ENCODE results near the gene ISOC1.

Gene ISOC1

DNA sequence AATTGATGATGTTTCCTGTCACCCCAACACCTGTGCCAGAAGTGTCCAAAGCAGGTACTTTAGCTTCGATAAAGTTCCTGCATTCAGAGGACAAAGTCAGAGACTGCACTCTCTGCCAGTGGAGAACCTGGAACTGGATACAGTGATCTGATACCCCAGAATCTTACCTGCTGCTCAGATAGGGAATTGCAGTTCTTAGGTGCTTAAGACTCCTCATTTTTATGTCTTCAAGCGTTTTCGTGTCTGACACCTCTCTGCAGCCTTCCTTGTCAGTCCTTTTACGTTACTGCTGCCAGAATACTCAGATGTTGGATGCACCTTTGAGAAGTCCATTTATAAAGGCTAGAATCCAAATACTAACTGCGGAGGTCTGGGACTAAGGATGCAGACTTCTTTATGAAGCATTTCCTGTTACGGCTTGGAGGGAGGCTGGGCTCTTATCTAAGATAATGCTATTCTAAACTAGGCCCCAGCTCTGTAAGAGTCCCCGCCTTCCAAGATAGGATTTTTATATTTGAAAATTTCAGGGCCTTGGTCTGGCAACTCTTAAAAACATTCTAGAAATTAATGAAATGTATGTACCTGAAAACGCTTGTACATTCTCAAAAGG, 1.9 kb downstream of the ISOC1 start:
- DNase-seq = no peak

DNA sequence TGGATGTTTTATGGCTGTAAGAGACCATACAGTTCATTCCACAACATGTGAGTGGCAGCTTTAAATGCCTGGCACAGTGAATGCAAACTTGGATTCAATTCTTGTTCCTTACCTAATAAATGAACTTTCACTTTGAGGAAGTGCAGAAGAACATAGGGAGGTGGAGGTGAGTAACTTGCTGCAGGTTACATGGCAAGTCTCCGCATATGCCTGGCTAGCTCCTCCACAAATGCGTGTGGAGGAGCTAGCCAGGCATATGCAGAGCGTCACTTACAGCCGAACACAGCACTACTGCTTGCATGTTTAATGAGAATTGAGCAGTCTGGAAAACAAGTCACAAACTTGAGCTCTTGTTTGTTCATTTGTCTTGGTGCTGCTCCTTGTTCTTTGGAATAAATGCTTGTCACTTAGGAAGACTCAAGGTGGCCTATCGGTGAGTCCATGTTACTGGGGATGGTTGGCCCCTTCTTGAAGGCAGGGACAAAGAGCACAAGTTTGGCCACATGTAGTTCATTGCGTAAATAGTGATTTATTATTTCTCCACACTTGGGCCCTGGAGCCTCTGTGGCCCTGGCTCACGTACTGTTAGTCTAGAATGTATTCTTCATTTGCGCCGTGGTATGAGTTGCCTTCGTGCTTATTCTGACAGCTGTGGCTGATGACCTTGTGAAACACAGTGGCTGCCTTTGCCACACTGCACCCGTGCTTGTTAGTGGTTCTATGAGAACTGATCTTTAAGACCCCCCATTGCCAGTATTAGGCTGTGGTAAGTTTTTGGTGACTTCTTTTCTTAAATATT, 3.1 kb downstream of the ISOC1 start:
- DNase-seq = no peak

DNA sequence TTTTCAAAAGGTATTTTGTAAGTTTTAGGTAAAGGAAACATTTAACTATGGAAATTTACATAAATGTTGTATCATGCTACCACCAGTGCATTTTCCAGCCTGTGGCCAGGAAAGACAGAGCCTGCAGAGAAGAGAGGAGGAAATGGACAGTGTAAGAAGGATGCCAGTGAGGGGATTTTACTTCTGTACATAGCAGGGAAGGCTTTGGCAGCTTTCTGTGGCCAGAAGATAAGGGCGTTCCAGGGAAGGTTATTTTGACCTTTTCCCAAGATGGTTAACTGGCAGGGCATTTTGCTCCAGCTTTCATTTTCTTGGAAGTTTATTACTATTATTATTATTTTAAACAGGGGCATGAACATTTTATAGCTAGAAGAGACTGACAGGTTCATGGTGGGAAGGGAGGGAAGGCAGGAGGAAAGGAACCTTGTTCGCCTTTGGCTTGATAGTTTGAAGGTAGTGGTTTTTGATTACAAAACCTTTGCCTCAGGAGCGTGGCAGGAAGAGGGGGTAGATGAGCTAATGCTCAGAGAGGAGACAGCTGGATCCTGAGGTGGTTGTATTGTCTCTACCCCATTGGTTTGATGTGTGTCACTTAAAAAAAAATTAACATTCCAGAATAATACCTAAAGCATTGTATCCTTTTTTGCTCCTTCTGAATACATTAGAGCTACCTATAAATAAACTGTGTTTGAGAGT, 4.1 kb downstream of the ISOC1 start:
- DNase-seq = no peak

DNA sequence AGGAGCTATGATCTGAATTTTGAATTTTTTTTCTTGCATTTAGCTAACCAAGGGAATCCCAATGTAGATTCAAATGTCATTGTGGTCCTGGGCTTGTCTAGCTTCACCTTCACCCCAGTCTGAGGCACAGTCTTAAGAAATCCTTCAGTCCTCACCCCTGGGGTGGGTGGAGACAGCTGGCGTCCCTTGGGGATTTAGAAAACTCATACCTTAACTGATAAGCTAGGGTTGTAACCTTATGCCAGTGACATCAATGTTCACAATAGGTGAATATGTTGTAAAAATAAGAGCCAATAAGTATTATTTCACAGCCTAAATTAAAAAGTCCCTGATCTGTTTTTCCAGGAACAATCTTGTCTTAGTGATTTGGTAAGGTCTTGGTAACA, 4.6 kb downstream of the ISOC1 start:
- DNase-seq = no peak

DNA sequence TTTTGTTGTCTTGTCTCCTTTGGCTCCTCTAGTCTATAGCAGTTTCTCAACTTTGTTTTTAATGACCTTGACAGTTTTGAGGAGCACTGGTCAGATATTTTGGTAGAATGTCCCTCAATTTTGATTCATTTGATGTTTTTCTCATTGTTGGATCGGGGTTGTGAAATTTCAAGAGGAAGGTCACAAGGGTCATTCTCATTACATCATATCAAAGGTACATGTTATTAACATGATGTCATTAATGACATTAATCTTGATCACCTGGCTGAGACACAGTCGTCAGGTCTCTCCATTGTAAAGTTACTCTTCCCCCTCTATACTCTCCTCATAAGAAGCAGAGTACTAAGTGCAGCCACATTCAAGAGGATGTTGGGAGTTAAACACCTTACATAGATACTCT, 7.2 kb downstream of the ISOC1 start:
- no peak for DNase-seq

DNA sequence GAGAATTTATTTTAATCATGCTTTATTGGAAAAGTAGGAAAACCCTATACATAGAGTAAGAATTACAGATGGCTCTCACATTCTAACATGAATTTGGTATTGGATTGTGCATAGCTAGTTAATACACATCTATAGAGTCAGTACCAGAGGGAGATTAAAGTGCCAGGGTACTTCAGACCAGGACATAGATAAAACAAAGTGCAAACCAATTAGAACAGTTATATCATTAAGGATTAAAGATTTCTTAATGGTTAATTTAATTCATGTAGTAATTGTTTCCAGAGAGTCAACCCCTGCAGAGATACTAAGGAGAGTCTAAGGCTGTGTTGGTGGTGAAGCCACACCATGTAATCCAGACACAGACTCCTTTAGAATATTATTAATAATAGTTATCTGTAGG, 8.8 kb downstream of the ISOC1 start:
- no peak for DNase-seq

DNA sequence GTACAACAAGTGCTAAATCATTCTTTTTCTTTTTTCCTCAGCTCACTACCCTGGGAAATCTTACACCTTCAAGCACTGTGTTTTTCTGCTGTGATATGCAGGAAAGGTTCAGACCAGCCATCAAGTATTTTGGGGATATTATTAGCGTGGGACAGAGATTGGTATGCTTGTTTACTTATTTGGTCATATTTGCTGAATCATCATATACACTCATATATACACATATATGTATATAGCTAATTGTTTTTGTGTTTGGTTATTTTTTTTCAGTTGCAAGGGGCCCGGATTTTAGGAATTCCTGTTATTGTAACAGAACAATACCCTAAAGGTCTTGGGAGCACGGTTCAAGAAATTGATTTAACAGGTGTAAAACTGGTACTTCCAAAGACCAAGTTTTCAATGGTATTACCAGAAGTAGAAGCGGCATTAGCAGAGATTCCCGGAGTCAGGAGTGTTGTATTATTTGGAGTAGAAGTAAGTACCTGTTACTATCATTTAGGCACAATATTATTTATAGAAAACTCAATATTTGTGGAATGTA, 10.4 kb downstream of the ISOC1 start:
- DNase-seq = no peak

DNA sequence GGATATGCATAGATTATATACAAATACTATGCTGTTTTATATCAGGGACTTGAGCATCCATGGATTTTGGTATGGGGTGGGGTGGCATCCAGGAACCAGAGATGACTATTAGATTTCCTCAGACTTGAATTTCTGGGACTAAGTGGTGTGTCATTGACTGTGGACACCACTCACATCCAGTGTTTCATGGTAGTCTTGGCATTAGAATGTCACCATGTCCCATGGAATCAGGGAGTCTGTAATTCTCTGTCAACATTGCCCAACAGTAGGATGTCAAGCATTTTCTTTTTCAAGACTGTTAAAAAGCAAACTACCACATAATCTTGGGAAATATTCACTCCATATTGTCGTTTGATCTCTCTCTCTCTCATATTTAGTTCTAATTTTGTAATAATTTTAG, 13.1 kb downstream of the ISOC1 start:
- no peak for DNase-seq

DNA sequence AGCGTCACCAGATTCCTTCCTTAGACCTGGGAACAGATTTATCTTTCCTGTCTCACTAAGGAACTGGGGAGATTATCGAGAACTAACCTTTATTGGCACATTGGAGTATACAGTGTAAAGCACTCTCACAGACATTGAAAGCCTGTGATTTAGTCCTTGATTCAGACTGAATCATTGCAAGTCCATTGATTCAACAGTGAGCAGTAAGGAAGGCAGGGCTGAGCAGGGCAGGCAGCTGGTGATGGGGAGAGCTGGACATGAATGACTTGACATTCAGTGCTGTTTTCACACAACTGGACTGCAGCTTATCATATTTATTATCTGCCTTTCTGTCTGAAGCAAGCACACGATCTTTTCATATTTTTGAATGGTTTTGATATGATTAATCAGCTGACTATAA, 16.2 kb downstream of the ISOC1 start:
- no peak for DNase-seq

DNA sequence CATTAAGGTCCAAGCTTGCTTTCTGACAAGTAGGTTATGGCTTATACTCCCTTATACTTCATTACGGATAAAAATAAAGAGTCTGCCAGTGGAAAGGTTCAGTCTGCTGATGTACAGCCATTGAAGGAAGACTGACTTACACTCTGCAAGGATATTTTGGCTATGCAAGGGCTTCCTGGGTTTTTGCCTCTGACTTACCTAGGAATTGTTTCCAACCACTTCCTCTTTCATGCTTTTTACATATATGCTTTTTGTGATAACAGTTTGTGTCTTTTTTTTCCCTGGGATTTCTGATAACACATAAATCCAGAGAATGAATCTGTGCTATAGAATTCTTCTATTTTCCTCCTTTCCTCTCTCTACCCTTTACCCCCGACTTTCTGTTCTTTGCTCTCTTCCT, 16.8 kb downstream of the ISOC1 start:
- no peak for DNase-seq

DNA sequence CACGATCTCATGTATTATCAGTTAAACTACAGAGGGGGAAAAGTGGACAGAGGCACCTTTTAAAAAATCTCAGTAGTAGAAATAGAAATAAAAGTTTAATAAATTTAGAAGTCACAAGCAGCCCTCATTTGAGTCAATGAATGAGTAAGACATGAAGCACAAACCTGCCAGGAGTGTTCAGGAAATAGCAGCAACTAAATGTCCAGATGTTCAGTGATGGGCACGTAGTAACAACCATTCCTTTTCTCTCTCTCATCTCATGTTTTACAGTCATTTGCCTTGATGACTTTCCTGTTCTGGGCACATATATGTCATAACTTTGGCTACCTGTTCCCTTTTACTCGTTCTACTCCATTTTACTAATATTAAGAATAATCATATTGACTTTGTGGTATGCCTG, 17.7 kb downstream of the ISOC1 start:
- no peak for DNase-seq

DNA sequence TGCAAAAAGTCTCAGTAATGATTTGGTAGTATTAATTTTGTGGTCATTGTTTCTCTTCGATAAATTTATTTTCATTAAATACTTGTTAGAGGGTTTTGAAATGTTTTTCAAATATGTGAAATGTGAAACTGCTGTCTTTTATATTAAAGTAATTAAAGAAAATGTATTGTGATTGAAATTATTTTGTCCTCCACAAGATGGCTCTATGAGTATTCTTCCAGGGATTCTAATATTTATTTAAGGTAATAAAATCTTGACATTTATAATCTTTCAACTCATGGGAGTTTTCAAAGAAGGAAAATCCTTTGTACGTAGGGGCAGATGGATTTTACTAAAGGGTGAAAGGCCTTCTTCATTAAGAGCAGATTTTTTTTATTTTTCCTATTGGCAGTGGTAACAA, 19.3 kb downstream of the ISOC1 start:
- no peak for DNase-seq

DNA sequence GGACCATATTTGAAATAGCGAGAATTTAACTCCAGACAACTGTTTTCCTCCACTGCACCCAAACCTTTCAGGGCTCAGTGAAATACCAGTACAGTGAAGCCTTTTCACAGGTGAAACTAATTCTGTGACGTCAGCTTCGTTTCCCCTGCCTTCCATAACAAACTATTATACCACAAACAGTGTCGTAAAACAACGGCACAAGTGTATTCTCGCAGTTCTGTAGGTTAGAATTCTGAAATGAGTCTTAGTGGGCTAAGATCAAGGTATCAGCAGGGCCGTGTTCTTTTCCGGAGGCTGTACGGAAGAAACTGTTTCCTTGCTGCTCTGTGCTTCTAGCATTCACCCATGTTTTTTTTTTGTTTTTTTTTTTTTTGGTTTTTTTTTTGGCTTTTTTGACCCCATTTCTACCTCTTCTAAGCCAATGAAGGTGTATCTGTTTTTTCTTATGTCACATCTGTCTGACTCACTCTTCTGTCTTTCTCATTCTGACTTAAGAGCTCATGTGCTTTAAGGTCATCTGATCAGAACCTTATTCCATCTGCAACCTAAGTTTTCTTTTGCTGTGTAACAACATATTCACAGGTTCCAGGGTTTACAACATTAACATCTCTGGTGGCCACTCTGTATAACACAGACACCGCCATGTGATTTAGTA, 20.1 kb downstream of the ISOC1 start:
- DNase-seq = no peak

DNA sequence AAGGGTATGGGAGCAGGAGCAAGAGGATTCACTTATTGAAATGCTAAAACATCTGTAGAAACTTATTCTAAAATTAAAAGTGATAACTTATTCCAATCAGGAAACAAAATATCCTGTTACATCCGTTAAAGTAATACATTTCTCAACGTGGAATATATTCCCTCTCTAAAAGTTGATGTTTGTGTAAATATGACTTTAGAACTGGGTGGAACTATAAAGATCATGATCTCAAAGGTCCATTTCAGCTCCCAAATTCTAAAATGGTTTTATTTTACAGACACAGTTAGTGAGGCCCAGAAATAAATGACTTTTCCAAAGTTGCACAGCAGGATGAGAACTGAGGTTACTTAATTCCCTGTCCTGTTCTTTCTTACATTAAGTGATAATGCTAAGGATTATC, 21.1 kb downstream of the ISOC1 start:
- no peak for DNase-seq

DNA sequence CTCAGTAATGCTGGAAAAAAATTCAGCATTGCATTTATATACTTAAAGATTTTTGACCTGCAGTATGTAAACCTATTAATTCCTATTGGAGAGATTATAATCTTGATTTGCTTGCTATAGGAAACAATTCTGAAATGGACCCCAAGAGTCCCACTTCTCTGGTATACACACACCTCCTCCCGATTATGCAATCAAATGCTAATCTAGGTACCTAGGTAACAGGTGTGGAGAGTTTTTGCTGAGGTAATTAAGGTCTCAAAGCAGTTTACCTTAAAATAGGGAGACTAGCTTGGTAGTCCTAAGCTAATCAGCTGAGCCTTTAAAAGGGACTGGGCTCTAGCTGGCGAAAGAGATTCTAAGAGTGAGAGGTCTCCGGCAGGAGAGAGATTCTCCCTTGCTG, 22.2 kb downstream of the ISOC1 start:
- no peak for DNase-seq

DNA sequence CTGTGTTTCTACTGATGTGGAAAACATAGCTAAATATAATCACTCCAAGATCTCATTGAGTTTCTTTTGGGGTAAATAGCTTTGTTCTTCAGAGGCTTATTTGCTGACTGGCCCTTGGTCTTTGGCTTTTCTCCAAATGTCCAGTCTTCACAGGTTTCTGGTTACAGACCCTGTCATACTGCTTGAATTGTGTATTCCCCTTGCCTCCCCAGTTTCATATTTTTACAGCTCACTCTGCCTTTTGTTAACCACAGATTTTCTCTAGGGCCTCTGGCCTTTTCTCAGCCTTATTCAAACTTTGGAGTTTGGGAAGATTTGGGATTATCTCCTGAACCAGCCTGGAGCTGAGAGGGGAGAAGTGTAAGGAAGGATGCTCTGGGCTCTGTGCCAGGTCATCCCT, 23.9 kb downstream of the ISOC1 start:
- no peak for DNase-seq

DNA sequence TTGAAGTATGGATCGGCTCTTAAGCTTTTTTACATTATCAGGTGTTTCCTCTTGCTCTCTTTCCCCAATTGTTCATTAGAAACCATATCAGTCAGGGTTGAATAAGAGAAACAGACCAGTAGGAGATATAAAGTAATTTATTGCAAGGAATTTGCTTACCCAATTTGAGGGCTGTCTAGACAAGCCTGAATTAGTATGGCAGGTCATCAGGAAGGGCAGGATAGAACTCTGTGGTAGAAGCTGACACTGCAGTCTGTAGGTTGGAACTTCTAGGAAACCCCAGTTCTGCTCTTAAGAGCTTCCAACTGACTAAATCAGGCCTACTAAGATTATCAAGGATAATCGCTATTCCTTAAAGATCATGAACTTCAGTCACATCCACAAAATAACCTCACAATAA, 24.3 kb downstream of the ISOC1 start:
- DNase-seq = no peak

DNA sequence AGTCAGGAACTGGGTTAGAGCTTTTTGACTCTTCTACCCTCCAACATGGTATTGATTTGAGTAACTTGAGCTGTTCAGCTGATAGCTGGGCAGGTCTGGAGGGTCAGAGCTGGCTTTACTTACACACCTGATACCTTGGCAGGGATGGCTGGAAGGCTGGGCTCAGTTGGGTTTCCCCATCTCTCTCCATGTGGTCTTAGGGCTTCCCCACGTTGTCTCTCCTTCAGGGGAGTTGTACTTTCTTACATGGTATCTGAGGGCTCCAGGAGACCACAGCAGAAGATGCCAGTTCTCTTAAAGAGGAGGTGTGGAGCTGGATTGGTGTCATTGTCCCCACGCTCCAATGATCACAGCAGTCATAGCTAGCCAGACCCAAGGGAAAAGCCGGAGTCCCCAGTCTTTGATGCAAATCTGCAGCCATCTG, 25.6 kb downstream of the ISOC1 start:
- no peak for DNase-seq

DNA sequence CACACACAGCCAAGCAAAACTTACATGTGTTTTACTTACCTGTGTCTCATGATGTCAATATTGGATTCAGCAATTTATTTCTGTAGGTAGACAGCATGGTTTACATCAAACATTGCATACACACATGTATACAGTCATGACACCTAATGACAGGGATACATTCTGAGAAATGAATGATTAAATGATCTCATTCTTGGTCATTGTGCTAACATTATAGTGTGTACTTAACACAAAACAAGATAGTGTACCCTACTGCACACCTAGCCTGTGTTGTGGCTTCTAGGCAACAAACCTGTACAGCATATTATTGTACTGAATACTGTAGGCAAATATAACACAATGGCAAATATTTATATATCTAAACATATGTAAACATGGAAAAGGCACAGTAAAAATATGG, 28.0 kb downstream of the ISOC1 start:
- no peak for DNase-seq

DNA sequence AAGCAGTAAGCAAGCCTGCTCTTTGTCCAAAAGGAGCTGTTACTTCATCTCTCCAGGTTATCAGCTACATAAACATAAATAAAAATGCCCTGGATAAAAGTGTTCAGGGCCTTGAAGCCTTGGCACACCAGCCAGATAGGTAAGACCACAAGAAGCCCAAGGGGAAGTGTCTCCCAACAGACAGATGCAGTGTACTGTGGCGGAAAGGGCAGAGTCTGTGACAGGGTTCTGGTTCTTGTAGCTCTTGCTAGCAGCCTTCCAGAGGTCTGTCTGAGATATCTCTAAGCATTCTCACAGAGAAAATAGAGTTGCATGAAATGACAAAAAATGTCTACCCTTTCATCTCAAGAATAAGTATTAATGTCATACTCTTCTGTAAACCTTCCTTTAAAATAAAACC, 30.1 kb downstream of the ISOC1 start:
- DNase-seq = no peak

DNA sequence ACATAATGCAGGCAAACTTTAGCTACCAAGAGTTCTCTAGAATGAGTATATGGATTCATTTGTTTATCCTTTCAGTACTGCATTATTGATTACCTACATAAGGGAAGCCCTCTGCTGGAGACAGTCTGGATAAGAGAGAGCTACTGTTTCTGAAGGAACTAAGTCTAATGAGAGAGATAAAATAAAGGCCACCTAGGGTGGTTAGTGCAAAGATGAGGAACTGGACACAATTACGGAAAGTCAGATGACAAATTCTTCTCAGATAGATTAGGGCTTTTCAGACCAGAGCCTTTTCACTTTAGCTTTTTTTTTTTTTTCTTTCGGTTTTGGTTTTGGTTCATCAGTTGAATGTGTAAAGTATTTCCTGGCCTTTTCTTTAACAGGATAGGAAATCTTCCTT, 31.3 kb downstream of the ISOC1 start:
- DNase-seq = no peak

DNA sequence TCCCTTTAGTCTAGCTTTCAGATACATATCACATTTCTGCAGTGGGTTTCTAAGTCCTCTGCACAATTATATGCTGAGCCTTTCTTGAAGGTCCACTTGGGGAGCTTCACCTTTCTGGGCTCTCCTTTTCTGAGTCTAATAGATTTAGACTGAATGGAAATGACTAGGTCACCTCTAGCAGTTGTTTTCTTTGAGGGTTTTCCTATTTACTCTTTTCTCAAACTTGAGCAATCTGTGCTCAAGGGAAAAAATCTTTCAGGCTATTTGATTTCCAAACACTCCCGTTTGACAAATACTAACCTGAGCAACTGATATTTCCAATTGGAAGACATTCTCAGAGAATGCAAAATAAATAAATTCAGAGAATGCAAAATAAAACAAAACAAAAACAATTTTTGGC, 39.0 kb downstream of the ISOC1 start:
- DNase-seq = no peak

DNA sequence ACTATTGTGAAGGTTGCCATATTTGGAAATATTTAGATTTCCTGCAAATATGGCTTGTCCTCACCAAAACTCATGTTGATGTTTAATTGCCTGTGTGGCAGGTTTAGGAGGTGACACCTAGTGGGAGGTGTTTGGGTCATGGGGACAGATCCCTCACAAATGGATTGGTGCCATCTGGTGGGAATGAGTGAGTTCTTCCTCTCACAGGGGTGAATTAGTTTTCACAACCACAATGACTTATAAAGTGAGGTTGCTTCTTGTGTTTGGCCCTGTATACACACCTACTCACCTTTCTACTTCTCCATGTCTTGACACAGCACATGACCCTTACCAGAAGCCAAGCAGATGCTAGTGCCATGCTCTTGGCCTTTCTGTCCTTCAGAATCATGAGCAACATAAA, 41.1 kb downstream of the ISOC1 start:
- DNase-seq = no peak

DNA sequence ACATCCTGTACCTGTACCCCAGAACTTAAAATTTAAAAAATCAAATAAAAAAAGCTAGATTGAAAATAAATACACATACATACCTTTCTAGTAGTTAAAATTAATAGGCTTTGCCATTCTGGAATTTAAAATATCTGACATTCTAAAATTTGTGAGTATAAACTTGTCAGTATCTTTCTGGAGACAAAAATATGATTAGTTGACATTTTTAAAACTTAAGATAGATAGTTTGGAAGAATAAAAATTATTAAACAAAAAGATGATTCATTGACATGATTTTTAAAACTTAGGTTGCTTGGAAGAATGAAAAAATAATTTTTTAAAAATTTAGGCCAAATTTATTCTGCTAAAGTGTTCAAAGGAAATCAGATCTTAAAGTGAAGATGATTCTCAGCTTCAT, 43.1 kb downstream of the ISOC1 start:
- no peak for DNase-seq

Data from midbrain (tissue), 1 donor.